ENCODE measurements around the gene KIF16B.

Gene KIF16B

GRCh38 chr20:16388731-16389130 lies 184.5 kb downstream of the KIF16B start:
- DNase-seq, result no peak
- Histone ChIP-seq H3K27ac (no peak overlapping the region), H3K9me3 (ENCODE audit: severe bottlenecking) (no peaks in the 10 kb centered on the region), H3K27me3 (ENCODE audit: insufficient read depth, low read depth, severe bottlenecking) (no peaks in the 10 kb centered on the region), H3K36me3 (no peaks in the 10 kb centered on the region), H3K4me3 (ENCODE audit: low read depth, low read length) (no peak overlapping the region)
- TF ChIP-seq, protein P1, sequence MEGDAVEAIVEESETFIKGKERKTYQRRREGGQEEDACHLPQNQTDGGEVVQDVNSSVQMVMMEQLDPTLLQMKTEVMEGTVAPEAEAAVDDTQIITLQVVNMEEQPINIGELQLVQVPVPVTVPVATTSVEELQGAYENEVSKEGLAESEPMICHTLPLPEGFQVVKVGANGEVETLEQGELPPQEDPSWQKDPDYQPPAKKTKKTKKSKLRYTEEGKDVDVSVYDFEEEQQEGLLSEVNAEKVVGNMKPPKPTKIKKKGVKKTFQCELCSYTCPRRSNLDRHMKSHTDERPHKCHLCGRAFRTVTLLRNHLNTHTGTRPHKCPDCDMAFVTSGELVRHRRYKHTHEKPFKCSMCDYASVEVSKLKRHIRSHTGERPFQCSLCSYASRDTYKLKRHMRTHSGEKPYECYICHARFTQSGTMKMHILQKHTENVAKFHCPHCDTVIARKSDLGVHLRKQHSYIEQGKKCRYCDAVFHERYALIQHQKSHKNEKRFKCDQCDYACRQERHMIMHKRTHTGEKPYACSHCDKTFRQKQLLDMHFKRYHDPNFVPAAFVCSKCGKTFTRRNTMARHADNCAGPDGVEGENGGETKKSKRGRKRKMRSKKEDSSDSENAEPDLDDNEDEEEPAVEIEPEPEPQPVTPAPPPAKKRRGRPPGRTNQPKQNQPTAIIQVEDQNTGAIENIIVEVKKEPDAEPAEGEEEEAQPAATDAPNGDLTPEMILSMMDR (IDR thresholded peaks at IDR 0.05; ENCODE audit: low read depth, low read length), result no peak

DNA sequence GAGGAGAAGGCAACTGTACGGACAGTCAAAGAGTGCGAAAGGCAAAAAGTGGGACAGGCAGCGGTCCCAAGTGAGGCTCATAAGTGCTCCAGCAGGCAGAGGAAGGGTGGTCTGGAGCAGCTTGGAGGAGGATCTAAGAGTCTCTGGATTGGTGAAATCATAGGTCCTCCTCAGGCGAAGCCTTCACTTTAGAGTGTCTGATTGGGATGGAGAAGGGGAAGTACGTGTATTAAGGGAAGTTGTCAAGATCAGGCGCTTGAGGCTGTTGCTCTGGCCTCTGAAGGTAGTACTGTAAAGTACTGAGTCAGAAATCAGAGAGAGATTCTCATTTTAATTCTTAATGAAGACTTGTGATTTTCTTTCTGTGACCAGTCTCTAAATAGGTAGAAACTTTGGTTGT lies 185.6 kb downstream of the KIF16B start:
- Histone ChIP-seq H3K27ac (no peak overlapping the region), H3K9me3 (ENCODE audit: severe bottlenecking) (no peaks in the 10 kb centered on the region), H3K27me3 (ENCODE audit: insufficient read depth, low read depth, severe bottlenecking) (no peaks in the 10 kb centered on the region), H3K36me3 (no peaks in the 10 kb centered on the region), H3K4me3 (ENCODE audit: low read depth, low read length) (no peak overlapping the region)
- DNase-seq, result no peak
- TF ChIP-seq, protein P1 (IDR thresholded peaks at IDR 0.05; ENCODE audit: low read depth, low read length), result no peak

GRCh38 chr20:16385891-16386290 lies 187.4 kb downstream of the KIF16B start:
- Histone ChIP-seq H3K27ac (no peak overlapping the region), H3K4me3 (ENCODE audit: low read depth, low read length) (no peak overlapping the region), H3K9me3 (ENCODE audit: severe bottlenecking) (no peaks in the 10 kb centered on the region), H3K36me3 (no peaks in the 10 kb centered on the region), H3K27me3 (ENCODE audit: insufficient read depth, low read depth, severe bottlenecking) (no peaks in the 10 kb centered on the region)
- DNase-seq, result no peak
- TF ChIP-seq, protein P1 (IDR thresholded peaks at IDR 0.05; ENCODE audit: low read depth, low read length), result no peak

GRCh38 chr20:16385462-16385861 lies 187.8 kb downstream of the KIF16B start:
- H3K27me3 ChIP-seq (ENCODE audit: insufficient read depth, low read depth, severe bottlenecking), result no peaks in the 10 kb centered on the region
- H3K9me3 ChIP-seq (ENCODE audit: severe bottlenecking), result no peaks in the 10 kb centered on the region
- H3K27ac ChIP-seq, result no peak overlapping the region
- TF ChIP-seq, protein P1 (IDR thresholded peaks at IDR 0.05; ENCODE audit: low read depth, low read length), result no peak
- H3K36me3 ChIP-seq, result no peaks in the 10 kb centered on the region
- DNase-seq, result no peak
- H3K4me3 ChIP-seq (ENCODE audit: low read depth, low read length), result no peak overlapping the region

GRCh38 chr20:16381444-16381843 lies 191.8 kb downstream of the KIF16B start:
- H3K4me3 ChIP-seq (ENCODE audit: low read depth, low read length), result no peak overlapping the region
- H3K36me3 ChIP-seq, result no peaks in the 10 kb centered on the region
- no peak overlapping the region for H3K27ac ChIP-seq
- no peak for DNase-seq
- no peaks in the 10 kb centered on the region for H3K9me3 ChIP-seq (ENCODE audit: severe bottlenecking)
- TF ChIP-seq, protein P1 (IDR thresholded peaks at IDR 0.05; ENCODE audit: low read depth, low read length), result no peak
- H3K27me3 ChIP-seq (ENCODE audit: insufficient read depth, low read depth, severe bottlenecking), result no peaks in the 10 kb centered on the region

DNA sequence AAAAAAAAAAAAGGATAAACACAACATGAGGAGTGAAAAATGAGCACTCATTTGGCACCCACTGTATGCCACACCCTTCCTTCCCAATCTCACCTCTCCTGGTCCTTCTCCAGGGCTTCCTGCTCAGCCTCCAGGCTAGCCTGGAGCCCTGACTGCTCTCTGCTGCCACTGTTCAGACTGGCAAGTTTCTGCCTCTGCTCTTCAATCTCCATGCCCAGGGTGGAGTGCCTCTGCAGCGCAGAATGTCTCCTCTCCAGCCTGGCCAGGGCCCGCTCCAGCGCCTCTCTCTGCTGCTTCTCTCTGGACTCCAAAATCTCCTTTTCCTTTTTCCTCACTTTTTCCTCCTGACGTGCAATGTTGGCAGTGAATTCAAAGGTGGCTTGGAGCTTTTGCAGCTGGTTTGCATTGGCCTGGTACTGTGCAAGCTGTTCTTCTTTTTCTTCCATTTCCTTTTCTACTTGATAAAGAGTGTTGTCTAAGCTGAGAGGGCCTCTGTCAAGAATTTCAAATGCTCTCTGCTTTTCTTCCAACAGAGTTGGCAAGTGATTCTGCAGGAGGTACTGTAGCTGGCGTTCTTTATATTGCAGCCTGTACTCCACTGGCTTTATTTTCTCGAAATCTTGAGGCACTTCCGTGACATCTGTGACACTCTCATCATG lies 194.4 kb downstream of the KIF16B start:
- Histone ChIP-seq H3K4me3 (ENCODE audit: low read depth, low read length) (no peak overlapping the region), H3K36me3 (no peaks in the 10 kb centered on the region), H3K27me3 (ENCODE audit: insufficient read depth, low read depth, severe bottlenecking) (no peaks in the 10 kb centered on the region), H3K27ac (no peak overlapping the region), H3K9me3 (ENCODE audit: severe bottlenecking) (no peaks in the 10 kb centered on the region)
- DNase-seq, result no peak
- TF ChIP-seq, protein P1 (IDR thresholded peaks at IDR 0.05; ENCODE audit: low read depth, low read length), result no peak

Data from WERI-Rb-1 (cell line).